HFFc6 (cell line): ENCODE measurements around the gene PCSK6. TPM values are rescaled to one million over a fixed set of nuclear protein-coding genes. Genes with fewer than 3 reads are reported as not detected.

Experiments used
- DNase-seq: peaks from one replicate; pipeline ENCODE4 v3.0.0-alpha.2; 2018
- H3K27ac Mint-ChIP-seq: 2 replicates; pipeline ENCODE4 v1.8.0; 2020; ENCODE audit warnings: mild to moderate bottlenecking, mixed read lengths
- H3K27me3 Mint-ChIP-seq: 2 replicates; pipeline ENCODE4 v1.8.0; 2021; ENCODE audit warnings: mild to moderate bottlenecking, moderate library complexity, mixed read lengths; ENCODE audit not compliant: insufficient read depth
- H3K36me3 Mint-ChIP-seq: 2 replicates; pipeline ENCODE4 v1.8.0; 2021; ENCODE audit warnings: low read depth, mixed read lengths
- H3K4me1 Mint-ChIP-seq: 2 replicates; pipeline ENCODE4 v1.8.0; 2020; ENCODE audit warnings: low read depth, mixed read lengths
- H3K4me3 Mint-ChIP-seq: 2 replicates; pipeline ENCODE4 v1.8.0; 2020; ENCODE audit warnings: mild to moderate bottlenecking, moderate library complexity, mixed read lengths
- H3K9me3 Mint-ChIP-seq: 2 replicates; pipeline ENCODE4 v1.8.0; 2020; ENCODE audit warnings: mild to moderate bottlenecking, mixed read lengths
- total RNA-seq, 6 experiments: library from RNA; stranded (reverse); fragmentation: NEBNext Ultra II Directional; extraction: Animal tissue kit (Norgen Biotek cat#: 25700); gene quantifications; 2 replicates in 1 of 6; 3 replicates in 5 of 6; pipeline ENCODE4 v1.2.3, GENCODE V29; 2021
- TF ChIP-seq, protein P1 (sequence below): fragments of 200-600 bp; sonication (generic); IDR thresholded peaks from 2 replicates; pipeline ENCODE4 v1.5.0; 2021; ENCODE audit warnings: antibody characterized with exemption, mild to moderate bottlenecking

Gene PCSK6
- total RNA-seq, 6 experiments from 2014 or later, result not detected

DNA sequence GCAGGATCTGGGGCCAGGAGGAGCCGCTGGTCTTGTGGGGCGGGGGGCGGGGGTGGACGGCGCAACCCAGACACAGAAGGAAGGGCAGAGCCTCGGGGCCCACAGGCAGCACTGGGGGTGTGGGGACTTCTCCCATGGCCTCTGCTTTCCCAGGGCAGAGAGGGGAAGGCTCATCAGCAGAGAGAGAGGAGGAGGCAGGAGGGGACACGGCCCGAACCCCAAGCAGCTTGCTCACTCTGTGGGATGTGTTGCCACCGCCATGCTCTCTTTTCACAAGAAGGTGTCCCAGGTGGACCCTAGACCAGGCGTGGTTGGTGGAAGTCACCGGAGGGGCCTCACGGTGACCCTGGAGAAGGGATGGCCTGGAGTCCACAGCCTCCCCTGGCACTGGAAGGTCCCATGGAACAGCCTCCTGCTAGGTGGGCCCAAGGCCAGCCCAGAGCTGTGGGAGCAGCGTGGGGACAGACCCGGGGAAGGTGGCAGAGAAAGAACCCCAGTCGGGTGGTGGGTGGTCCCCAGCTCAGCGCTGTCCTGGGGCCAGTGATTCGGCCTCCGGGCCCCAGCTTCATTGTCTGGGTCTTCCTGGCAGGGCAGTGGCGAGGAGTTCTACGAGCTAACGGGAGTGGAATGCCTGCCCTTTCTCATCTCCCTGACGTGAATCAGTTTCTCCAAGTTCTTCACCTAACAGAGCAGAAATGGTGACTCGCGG lies 46.8 kb upstream of the PCSK6 start:
- no peaks in the 10 kb centered on the region; the same call in 1 of the 2 replicates for H3K9me3 Mint-ChIP-seq
- H3K4me3 Mint-ChIP-seq, result no peak overlapping the region
- H3K36me3 Mint-ChIP-seq, result no peaks in the 10 kb centered on the region
- H3K27ac Mint-ChIP-seq, result no peak overlapping the region
- TF ChIP-seq, protein P1, sequence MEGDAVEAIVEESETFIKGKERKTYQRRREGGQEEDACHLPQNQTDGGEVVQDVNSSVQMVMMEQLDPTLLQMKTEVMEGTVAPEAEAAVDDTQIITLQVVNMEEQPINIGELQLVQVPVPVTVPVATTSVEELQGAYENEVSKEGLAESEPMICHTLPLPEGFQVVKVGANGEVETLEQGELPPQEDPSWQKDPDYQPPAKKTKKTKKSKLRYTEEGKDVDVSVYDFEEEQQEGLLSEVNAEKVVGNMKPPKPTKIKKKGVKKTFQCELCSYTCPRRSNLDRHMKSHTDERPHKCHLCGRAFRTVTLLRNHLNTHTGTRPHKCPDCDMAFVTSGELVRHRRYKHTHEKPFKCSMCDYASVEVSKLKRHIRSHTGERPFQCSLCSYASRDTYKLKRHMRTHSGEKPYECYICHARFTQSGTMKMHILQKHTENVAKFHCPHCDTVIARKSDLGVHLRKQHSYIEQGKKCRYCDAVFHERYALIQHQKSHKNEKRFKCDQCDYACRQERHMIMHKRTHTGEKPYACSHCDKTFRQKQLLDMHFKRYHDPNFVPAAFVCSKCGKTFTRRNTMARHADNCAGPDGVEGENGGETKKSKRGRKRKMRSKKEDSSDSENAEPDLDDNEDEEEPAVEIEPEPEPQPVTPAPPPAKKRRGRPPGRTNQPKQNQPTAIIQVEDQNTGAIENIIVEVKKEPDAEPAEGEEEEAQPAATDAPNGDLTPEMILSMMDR, result no peak
- no peak for DNase-seq
- no peaks in the 10 kb centered on the region for H3K4me1 Mint-ChIP-seq
- peaks cover 31% of the 10 kb centered on the region for H3K27me3 Mint-ChIP-seq

DNA sequence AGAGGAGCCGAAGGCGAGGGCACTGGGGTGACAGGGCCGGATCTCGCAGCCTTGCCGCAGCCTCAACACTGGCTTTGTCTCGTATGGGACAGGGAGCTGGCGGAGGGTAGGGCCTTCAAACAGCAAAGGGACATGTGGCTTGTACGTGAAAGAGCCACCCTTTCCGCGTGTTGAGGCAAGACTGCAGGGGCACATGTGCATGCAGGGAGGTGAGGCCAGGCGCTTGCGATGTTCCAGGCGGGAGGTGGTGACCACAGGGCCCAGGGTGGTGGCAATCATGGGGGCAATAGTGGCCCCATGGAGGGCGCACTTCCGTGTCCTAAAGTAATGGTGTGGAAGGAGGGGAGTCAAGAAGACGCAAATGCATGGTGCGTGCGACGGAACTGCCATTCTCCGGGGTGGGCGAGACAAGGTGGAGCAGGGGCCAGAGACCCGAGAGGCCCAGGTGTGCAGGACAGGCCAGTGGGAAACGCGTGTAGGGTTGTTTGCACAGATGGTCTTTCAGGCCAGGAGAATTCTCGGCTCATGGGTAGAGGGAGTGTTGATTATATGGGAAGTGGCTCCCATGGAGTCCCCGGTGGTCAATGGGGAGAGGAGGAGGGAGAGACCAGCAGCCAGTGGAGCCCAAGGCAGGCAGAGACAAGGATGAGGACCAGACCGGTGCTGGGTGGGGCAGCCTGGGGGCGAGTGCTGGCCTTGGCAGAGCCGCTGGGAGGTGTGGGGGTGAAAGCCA lies 45.8 kb upstream of the PCSK6 start:
- peaks cover 36% of the 10 kb centered on the region for H3K27me3 Mint-ChIP-seq
- H3K36me3 Mint-ChIP-seq, result no peaks in the 10 kb centered on the region
- TF ChIP-seq, protein P1, result no peak
- no peaks in the 10 kb centered on the region; the same call in 1 of the 2 replicates for H3K9me3 Mint-ChIP-seq
- no peaks in the 10 kb centered on the region for H3K4me1 Mint-ChIP-seq
- no peak overlapping the region for H3K4me3 Mint-ChIP-seq
- no peak for DNase-seq
- H3K27ac Mint-ChIP-seq, result no peak overlapping the region

DNA sequence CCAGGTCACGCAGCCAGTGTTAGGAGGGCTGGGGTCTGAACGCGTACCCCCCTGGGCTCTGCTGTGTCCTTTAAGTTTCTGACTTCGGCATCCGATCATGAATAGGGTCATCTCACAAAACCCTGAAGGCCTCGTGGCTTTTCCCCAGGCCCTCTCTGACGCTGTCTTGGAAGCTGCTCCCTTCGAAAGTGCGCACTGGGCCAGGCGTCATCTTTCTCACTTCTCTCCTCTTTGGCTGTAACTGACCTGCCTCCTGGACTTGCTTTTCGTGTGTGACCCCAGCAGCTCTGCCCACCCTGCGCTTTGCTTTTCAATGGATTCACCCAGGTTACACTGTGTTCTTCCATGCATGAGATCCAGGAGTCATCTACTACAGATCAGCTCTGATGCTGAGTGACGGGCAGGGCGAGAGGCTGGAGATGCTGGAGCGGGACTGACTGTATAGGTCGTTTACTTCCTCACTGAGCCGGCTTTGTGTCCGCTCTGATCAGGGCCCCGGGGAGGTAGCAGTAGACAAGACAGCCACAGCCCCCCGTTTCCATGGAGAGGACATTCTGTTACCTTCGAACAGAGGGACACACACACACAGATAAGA lies 45.0 kb upstream of the PCSK6 start:
- no peaks in the 10 kb centered on the region for H3K36me3 Mint-ChIP-seq
- no peak overlapping the region for H3K27ac Mint-ChIP-seq
- no peaks in the 10 kb centered on the region for H3K4me1 Mint-ChIP-seq
- peaks cover 41% of the 10 kb centered on the region for H3K27me3 Mint-ChIP-seq
- no peak for DNase-seq
- TF ChIP-seq, protein P1, result no peak
- H3K9me3 Mint-ChIP-seq, result no peaks in the 10 kb centered on the region; the same call in 1 of the 2 replicates
- H3K4me3 Mint-ChIP-seq, result no peak overlapping the region

DNA sequence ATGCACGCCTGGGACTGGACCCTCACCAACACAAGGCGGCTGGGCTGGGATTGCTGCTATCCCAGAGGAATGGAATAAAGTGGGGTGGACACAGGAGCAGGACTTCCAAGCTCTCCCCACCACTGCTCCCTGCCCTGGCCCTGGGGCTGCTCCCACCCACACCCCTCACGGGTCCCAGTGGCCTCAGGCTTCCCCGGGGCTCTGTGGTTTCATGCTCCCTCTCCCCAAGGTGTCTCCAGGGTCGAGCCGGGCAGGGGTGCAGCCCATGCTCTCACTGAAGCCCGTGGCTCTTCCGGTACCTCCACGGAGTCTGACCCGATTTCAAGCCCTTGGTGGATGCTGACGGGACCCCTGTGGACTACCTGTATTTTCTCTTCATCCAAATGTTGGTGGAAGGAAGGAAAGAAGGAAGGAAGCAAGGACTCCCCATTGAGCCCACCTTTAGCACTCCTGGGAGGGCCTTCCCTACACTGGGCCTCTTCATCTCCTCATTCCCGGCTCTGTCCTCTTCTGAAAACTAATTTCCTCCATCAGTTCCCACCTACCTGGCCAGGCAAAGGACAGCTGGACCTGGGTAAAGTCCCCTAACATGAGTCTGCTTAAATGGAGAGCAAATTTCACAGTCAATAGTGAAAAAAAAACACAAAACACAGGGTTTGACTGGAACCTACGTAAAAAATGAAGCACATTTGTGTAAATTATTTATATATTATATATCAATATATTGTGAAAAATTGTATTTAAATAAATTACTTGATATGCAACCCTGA lies 44.0 kb upstream of the PCSK6 start:
- DNase-seq, result no peak
- H3K9me3 Mint-ChIP-seq, result no peaks in the 10 kb centered on the region; the same call in 1 of the 2 replicates
- no peaks in the 10 kb centered on the region for H3K36me3 Mint-ChIP-seq
- H3K27ac Mint-ChIP-seq, result no peak overlapping the region
- H3K4me1 Mint-ChIP-seq, result no peaks in the 10 kb centered on the region
- H3K27me3 Mint-ChIP-seq, result peaks cover 36% of the 10 kb centered on the region
- H3K4me3 Mint-ChIP-seq, result no peak overlapping the region
- TF ChIP-seq, protein P1, result no peak

DNA sequence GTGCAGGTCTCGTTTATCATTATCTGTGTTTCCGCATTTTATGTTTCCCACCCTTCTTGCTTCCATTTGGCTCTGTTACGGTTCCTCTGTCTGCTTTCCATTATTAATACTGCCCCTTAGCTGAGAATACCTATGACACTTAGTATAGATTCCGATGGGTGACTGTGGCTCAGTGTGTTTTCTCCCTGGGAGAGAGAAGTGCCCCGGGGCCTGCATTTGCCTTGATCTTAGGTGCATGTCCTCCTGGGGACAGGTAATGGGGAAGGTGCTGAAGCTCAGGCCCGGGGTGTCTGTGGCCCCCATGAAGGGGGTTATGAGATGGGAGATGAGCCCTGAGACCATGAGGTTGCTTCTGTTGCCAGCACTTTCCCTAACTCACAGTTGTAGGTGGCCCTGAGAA lies 43.4 kb upstream of the PCSK6 start:
- H3K9me3 Mint-ChIP-seq, result no peaks in the 10 kb centered on the region; the same call in 1 of the 2 replicates
- no peak for DNase-seq
- 0 out of 2 replicates have a peak, but pooled peaks cover 4% of the 10 kb centered on the region for H3K4me1 Mint-ChIP-seq
- H3K36me3 Mint-ChIP-seq, result no peaks in the 10 kb centered on the region
- TF ChIP-seq, protein P1, result no peak
- H3K27ac Mint-ChIP-seq, result no peak overlapping the region
- peaks cover 40% of the 10 kb centered on the region for H3K27me3 Mint-ChIP-seq
- no peak overlapping the region for H3K4me3 Mint-ChIP-seq
